OCI-LY3 (cell line): Measurements from ENCODE around the gene HHATL.

Experiments
- CTCF ChIP-seq: fragments of 200-600, 300-600 bp; sonication (generic); IDR thresholded peaks from 2 replicates; pipeline ENCODE4 v1.5.1; 2014; ENCODE audit warnings: antibody characterized with exemption, low read length, low read depth
- EZH2phosphoT487 ChIP-seq: fragments of 200-600 bp; shearing (Covaris generic); IDR thresholded peaks from 2 replicates; pipeline ENCODE4 v1.6.1; 2018; ENCODE audit warnings: antibody characterized with exemption, mixed run types, low read depth

DNA sequence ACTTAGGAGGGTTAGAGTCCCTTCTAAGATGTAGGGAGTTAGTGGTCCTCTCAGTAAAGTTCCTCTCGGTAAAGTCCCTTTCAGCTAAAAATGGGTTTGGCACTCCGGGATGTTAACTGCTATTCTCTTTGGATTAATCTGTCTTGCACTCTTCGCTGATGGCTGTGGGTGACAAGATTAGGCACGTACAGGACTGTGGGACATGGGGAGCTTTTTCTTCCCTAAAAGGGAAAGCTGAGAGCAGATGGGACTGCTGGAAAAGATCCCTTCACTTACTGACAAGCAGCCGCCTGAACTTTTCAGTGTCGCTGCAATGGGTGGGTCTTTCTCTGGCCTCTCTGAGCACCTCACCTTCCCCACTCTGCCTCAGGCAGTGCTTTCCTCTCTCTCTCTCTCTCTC, 16.4 kb upstream of the HHATL start:
- TF ChIP-seq CTCF, result no peak
- no peak for TF ChIP-seq EZH2phosphoT487
